Measurements from ENCODE around the gene IL10RB. TPM values are rescaled to one million over a fixed set of nuclear protein-coding genes. Genes with fewer than 3 reads are reported as not detected.

The IL10RB gene
- total RNA-seq, 4 donors from 2014 or later = 17.9 to 45.5 (median 27.7) TPM

- no peaks in the 10 kb centered on the region for H3K4me1 ChIP-seq
- H3K27ac ChIP-seq = no peak overlapping the region
- no peaks in the 10 kb centered on the region for H3K36me3 ChIP-seq
- intact Hi-C loops (cut with DNase I; ENCODE audit: low total_unique reads) = no loop called here
- DNase-seq = no peak
- H3K4me3 ChIP-seq = no peak overlapping the region
- H3K27me3 ChIP-seq = no peaks in the 10 kb centered on the region
- no peaks in the 10 kb centered on the region for H3K9me3 ChIP-seq
- TF ChIP-seq CTCF (IDR thresholded peaks at IDR 0.05) = no peak
Measured at GRCh38 chr21:33309778-33310177, 43.6 kb downstream of the IL10RB start.

GRCh38 chr21:33312121-33312520 is 46.0 kb downstream of the IL10RB start:
- no peaks in the 10 kb centered on the region for H3K9me3 ChIP-seq
- H3K36me3 ChIP-seq = no peaks in the 10 kb centered on the region
- intact Hi-C loops (cut with DNase I; ENCODE audit: low total_unique reads) = no loop called here
- H3K4me3 ChIP-seq = no peak overlapping the region
- no peak overlapping the region for H3K27ac ChIP-seq
- no peak for DNase-seq
- H3K4me1 ChIP-seq = no peaks in the 10 kb centered on the region
- no peaks in the 10 kb centered on the region for H3K27me3 ChIP-seq
- TF ChIP-seq CTCF (IDR thresholded peaks at IDR 0.05) (no peak), POLR2A (IDR thresholded peaks at IDR 0.05) (no peak)

- H3K4me3 ChIP-seq = no peak overlapping the region
- H3K4me1 ChIP-seq = no peaks in the 10 kb centered on the region
- no peaks in the 10 kb centered on the region for H3K9me3 ChIP-seq
- no peak for DNase-seq
- no peaks in the 10 kb centered on the region for H3K27me3 ChIP-seq
- H3K27ac ChIP-seq = no peak overlapping the region
- intact Hi-C loops (cut with DNase I; ENCODE audit: low total_unique reads) = no loop called here
- TF ChIP-seq POLR2A (IDR thresholded peaks at IDR 0.05) = no peak
- no peak for TF ChIP-seq CTCF (IDR thresholded peaks at IDR 0.05)
- H3K36me3 ChIP-seq = no peaks in the 10 kb centered on the region
Measured at GRCh38 chr21:33313183-33313582, 47.0 kb downstream of the IL10RB start.

GRCh38 chr21:33313611-33314010 is 47.4 kb downstream of the IL10RB start:
- H3K9me3 ChIP-seq = no peaks in the 10 kb centered on the region
- TF ChIP-seq CTCF (IDR thresholded peaks at IDR 0.05) (no peak), POLR2A (IDR thresholded peaks at IDR 0.05) (no peak)

GRCh38 chr21:33314111-33314510 is 47.9 kb downstream of the IL10RB start:
- Histone ChIP-seq H3K9me3 (no peaks in the 10 kb centered on the region), H3K36me3 (no peaks in the 10 kb centered on the region), H3K4me1 (no peaks in the 10 kb centered on the region), H3K4me3 (no peak overlapping the region), H3K27me3 (no peaks in the 10 kb centered on the region), H3K27ac (no peak overlapping the region)
- DNase-seq = no peak
- TF ChIP-seq POLR2A (IDR thresholded peaks at IDR 0.05) = no peak
- no peak for TF ChIP-seq CTCF (IDR thresholded peaks at IDR 0.05)
- intact Hi-C loops (cut with DNase I; ENCODE audit: low total_unique reads) = no loop called here

More at GRCh38 chr21:33313611-33314010, 47.4 kb downstream of the IL10RB start:
- Histone ChIP-seq H3K27ac (no peak overlapping the region), H3K4me1 (no peaks in the 10 kb centered on the region), H3K4me3 (no peak overlapping the region), H3K27me3 (no peaks in the 10 kb centered on the region), H3K36me3 (no peaks in the 10 kb centered on the region)
- DNase-seq = no peak
- intact Hi-C loops (cut with DNase I; ENCODE audit: low total_unique reads) = no loop called here

All from uterus (tissue), 4 donors.